Sigmoid colon (tissue), 4 donors: ENCODE data around the gene FOXP1.

Source experiments
- CTCF ChIP-seq, 4 experiments: fragments of 450-650 bp in 3 of 4; fragments of 200-600 bp in 1 of 4; IDR thresholded peaks; one replicate each; pipeline ENCODE4 v1.5.1; 2016 to 2019; ENCODE audit warnings: antibody characterized with exemption in 4 of 4, mild to moderate bottlenecking in 3 of 4, moderate library complexity in 2 of 4
- POLR2A ChIP-seq, 2 donors: fragments of 450-650 bp; IDR thresholded peaks; one replicate each; pipeline ENCODE4 v1.6.1; 2016; ENCODE audit warnings: antibody characterized with exemption in 2 of 2, mild to moderate bottlenecking in 2 of 2, moderate library complexity in 2 of 2
- POLR2AphosphoS5 ChIP-seq, 4 donors: sonication (generic); formaldehyde crosslinking; IDR thresholded peaks; one replicate each; pipeline ENCODE4 v1.6.1; 2017; ENCODE audit warnings: antibody characterized with exemption in 4 of 4

- no peak for TF ChIP-seq CTCF (IDR thresholded peaks at IDR 0.05)
- TF ChIP-seq POLR2A (IDR thresholded peaks at IDR 0.05) = no peak
- TF ChIP-seq POLR2AphosphoS5 (IDR thresholded peaks at IDR 0.05) = no peak
Measured at GRCh38 chr3:71215351-71215750, 368.2 kb downstream of the FOXP1 start.
